ENCODE data around the gene HYAL3.
A peak's percentile ranks its signal among the peaks of the same experiment; 100 is the strongest.

- no peak for TF ChIP-seq CTCF (conservative IDR thresholded peaks at IDR 0.05 in 1 of 2, IDR thresholded peaks at IDR 0.05 in 1 of 2; ENCODE audit: low read depth in 1 of 2, low read length in 2 of 2)
- TF ChIP-seq EZH2 (IDR thresholded peaks at IDR 0.05; ENCODE audit: low read length, missing control alignments): peak; percentile 61
These were observed 23.8 kb downstream of the HYAL3 start for GRCh38 chr3:50275141-50275995.

Data from fibroblast of lung (primary cell).